ENCODE data around the gene NOTCH2.

NOTCH2 gene

DNA sequence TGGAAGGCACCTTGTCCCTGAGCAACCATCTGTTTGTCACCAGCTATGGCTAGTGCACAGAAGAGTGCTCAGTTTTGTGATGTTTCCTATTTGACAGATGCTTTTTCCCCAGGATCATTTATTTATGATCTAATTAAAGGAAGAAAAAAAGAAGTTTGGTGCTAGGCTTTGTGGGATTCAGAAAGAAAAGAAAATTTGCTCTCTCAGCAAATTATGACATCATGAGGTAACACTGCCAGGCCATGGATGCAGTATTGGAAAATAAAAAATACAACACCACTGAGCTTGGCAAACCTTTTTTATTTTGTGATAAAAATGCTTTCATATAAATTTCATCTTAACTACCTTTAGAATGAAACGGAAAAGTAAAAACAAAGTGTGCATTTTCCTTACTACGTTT is 157.7 kb downstream of the NOTCH2 start:
- no peak for DNase-seq (ENCODE audit: low read depth in 2 of 3, low spot score in 2 of 3)

- DNase-seq (ENCODE audit: low read depth in 2 of 3, low spot score in 2 of 3): no peak
These were observed 158.8 kb downstream of the NOTCH2 start for GRCh38 chr1:119910618-119911017.

GRCh38 chr1:119909890-119910596 is 159.4 kb downstream of the NOTCH2 start:
- no peak for DNase-seq (ENCODE audit: low read depth in 2 of 3, low spot score in 2 of 3)

DNA sequence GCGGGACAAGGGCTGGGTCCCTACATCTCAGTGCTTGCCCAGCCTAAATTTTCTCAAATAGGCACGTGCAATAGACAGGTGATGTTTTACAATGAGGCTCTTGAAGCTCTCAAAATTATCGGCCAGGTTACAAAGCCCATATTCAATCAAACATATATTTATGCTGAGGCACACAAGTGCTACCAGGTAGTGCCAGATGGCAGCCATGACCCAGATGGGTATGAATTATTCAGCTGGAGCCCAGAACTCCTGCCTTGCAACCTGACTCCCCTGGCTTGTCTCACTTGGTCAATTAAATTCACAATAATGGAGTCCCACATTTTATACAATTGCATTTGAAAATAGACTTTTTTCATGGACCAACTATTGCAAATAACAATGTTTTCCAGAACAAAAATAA is 160.8 kb downstream of the NOTCH2 start:
- DNase-seq (ENCODE audit: low read depth in 2 of 3, low spot score in 2 of 3): no peak

- no peak for DNase-seq (ENCODE audit: low read depth in 2 of 3, low spot score in 2 of 3)
These were observed 162.4 kb downstream of the NOTCH2 start for GRCh38 chr1:119906927-119907652.

DNA sequence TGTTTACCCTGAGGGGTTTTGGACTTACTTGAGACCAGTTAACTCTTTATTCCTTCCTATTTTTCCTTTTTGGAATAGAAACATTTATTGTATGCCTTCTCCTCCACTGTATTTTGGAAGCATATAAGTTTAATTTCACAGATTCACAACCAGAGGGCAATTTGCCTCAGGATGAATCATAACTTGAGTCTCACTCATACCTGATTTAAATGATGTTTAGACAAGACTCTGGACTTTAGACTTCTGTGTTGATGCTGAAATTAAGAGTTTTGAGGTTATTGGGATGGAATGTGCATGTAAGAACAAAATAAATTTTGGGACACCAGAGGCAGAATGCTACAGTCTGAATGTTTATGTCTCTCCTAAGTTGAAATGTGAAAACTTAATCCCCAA is 166.0 kb downstream of the NOTCH2 start:
- no peak for DNase-seq (ENCODE audit: low read depth in 2 of 3, low spot score in 2 of 3)

DNA sequence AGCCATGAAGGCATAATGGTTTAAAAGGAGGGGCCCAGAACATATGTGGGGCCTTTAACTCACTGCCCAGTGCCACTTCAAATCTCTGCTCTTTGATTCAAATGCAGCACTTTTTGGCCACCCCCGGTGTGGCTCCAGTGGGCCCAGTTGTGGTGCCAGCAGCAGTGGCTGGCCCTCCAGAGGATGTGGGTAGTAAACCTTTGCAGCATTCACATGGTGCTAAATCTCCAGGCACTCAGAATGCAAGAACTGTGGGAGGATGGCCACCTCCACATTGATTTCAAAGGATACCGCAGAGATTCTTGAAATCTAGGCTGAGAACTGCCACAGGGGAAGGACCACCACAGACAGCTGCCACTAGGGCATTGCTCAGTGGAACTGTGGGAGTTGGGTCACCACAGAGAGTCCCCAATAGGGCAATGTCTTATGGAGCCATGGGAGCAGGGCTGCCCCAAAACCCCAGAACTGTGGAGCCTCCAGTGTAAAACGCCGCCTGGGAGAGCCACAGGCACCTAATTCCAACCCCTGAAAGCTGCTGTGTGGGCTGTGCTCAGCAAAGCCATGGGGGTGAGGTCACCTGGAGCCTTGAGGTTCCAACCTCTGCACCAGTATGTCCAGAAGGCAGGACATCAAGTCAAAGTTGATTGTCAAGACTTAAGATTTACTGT is 166.6 kb downstream of the NOTCH2 start:
- DNase-seq (ENCODE audit: low read depth in 2 of 3, low spot score in 2 of 3): no peak

GRCh38 chr1:119898981-119899720 is 170.3 kb downstream of the NOTCH2 start:
- no peak for DNase-seq (ENCODE audit: low read depth in 2 of 3, low spot score in 2 of 3)

DNA sequence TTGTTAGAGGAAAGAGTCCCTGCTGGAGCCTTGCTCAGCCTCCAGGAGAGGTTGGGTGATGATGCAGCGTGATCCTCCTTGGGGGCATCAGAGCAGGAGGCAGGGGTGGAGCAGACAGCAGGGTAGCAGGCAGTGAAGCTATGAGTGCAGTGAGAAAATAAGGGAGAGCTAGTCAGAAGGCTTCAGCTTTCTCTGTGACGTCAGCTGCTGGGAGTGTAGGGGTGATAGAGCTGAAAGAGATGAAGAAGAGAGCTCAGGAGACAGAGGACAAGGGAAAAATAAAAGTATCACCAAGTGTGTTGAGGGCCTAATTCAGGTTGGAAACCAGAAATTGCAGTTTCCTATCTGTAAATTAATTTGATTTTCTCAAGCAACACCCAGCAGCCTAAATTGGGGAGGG is 170.9 kb downstream of the NOTCH2 start:
- DNase-seq (ENCODE audit: low read depth in 2 of 3, low spot score in 2 of 3): no peak

DNA sequence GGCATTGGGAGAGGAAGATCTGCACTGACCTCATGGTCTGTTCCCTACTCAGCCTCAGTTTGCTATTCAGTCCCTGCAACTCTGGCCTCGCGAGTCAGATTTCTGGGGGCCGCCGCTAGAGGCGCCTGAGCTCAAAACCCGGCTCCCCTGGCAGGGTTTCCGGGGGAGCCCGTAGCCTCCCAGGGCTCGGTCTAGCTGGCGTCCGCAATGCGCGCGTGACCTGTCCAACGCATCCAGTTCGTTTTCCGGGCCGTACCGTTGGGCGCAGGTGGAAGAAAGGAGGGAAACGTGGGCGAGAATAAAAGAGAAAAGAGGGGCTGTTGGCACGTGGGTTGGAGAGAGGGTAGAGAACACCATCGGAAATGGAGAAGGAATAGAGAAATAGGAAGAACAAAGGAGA is 173.2 kb downstream of the NOTCH2 start, which contains the start of gene ADAM30:
TSS of gene ADAM30 (minus strand) at position 213 of the 400 bp plus-strand sequence. CDS start at position 34, 179 bp downstream.
- no peak for DNase-seq (ENCODE audit: low read depth in 2 of 3, low spot score in 2 of 3)

GRCh38 chr1:119895102-119895501 is 174.4 kb downstream of the NOTCH2 start:
- DNase-seq (ENCODE audit: low read depth in 2 of 3, low spot score in 2 of 3): no peak

DNA sequence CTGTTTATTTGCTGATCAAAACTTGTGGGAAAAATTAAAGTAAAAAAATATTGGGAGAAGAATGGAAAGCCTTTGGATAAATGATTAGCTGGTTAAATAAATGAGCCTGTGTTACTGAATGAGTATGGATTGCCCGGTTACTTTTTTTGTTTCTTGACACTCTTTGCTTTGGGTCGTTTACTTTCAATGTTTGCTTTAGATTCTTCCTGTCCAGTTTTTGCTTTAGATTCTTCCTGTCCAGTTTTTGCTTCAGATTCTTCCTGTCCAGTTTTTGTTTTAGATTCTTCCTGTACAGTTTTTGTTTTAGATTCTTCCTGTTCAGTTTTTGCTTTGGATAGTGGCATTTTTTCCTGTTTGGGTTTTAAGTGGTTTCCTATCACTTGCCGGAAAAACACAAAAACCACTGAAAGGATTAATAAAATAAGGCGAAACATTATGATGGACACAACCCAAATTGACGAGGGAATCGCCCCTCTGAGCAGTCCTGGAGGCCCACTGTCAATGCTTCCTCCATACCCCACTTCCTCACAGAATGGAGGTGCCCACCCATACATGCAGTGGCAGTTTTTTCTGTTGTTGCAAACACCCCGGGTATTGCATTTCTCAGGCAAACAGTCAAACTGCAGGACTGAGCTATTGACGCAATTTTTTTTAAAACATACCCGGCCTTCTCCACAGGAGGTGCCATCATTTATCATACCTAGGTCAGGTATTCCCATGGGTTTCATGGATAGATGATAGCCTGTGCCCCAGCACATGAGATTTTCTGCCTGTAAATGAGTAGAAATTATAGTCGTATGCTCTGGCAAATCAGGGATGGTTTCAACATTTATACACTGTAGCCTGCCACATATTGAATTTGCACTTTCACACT is 175.4 kb downstream of the NOTCH2 start:
- DNase-seq (ENCODE audit: low read depth in 2 of 3, low spot score in 2 of 3): no peak

DNA sequence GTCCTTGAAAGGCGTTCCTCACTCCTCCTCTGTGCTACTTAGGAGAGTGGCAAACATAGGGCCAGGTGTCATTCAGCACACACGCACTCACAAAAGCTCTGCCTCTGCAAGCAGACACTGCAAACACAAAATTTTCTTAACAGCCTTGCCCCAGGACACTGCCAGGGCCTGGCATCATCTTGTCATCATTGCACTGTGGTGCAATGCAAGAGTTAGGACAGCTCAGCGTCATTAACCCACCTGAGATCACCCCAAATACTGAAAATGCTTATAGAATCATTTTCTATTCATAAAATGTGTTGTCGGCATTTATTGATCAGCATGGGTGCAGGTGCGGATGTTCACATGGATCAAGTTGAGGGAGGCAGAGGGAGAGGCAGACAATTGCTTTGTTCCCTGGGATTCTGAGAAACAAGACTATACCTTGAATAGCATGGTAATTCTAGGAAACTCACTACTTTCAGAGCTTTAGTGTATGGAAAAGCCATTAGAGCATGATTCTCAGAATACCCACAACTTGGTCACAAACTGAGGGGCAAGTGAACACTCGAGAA is 176.1 kb downstream of the NOTCH2 start:
- no peak for DNase-seq (ENCODE audit: low read depth in 2 of 3, low spot score in 2 of 3)

- no peak for DNase-seq (ENCODE audit: low read depth in 2 of 3, low spot score in 2 of 3)
These were observed 178.1 kb downstream of the NOTCH2 start for GRCh38 chr1:119891386-119891785.

- no peak for DNase-seq (ENCODE audit: low read depth in 2 of 3, low spot score in 2 of 3)
These were observed 181.0 kb downstream of the NOTCH2 start for GRCh38 chr1:119888476-119888875.

DNA sequence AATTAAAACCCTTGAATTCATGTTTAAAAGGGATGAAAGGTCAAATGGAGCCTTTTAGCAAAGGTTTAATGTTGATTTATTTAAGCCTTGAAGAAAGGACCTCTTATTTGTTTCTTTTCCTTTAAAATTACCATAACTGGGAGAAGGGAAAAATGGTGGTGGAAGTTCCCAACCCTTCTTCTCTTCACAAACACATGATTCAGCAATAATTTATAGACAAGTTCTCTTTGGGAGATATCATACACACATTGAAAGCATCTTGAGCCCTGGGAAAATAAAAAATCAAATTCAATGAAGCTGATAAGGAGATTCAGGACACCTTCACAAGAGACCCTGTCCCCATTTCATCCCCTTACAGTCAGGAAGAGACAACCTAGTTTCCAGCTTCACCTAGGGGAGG is 182.0 kb downstream of the NOTCH2 start:
- DNase-seq (ENCODE audit: low read depth in 2 of 3, low spot score in 2 of 3): no peak

- DNase-seq (ENCODE audit: low read depth in 2 of 3, low spot score in 2 of 3): peak in 2 of 3 experiments; percentile 34 to 53
These were observed 183.3 kb downstream of the NOTCH2 start for GRCh38 chr1:119885903-119886783.

DNA sequence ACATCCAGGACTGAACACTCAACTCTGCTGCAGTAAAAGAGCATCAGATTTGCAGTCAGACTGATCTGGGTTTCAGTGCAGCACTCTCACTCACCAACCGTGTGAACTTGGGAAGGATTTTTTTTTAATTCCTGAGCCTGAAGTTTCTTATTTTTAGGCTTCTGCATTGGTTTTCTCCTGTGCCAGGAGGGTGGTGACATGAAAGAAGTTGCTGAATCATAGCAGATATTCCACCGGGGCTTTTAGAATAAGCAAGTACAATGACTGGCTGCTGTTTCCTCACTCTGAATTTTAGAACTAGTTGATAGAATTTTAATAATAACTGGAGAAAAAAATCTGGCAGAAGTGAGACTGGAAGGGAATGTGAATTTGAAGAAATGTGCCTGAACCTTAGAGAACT is 184.8 kb downstream of the NOTCH2 start:
- no peak for DNase-seq (ENCODE audit: low read depth in 2 of 3, low spot score in 2 of 3)

DNA sequence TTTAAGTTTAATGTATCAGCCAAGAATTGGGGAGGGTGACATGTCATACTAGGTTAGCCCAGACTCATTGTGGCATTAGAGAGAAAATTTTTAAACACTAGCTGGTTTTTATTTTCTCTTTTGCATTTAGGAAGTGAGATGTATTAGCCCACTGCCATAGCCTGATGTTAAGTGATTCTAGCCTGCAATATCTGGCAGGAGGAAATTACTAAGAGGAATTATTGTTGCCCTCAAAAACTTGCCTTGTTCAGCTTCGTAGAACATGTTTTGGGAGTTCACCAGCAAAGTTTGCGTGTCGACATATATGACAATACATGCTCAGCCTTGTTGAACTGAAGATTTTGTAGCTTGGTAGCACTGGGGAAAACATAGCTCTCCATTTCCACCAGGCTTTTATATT is 185.6 kb downstream of the NOTCH2 start:
- no peak for DNase-seq (ENCODE audit: low read depth in 2 of 3, low spot score in 2 of 3)

All from activated CD8-positive, alpha-beta memory T cell treated with anti-CD3 and anti-CD28 coated beads for 48 hours (primary cell).